AG09319 (cell line): ENCODE measurements around the gene PGPEP1.

ENCODE experiments used
- DNase-seq: peaks from one replicate; pipeline ENCODE4 v3.0.0-alpha.2; 2010; ENCODE audit warnings: low read depth; ENCODE audit errors: extremely low read depth
- TF ChIP-seq, protein P1 (sequence below): IDR thresholded peaks from 2 replicates; pipeline ENCODE4 v1.5.1; 2011; ENCODE audit warnings: low read depth, mild to moderate bottlenecking, inconsistent platforms, low read length, moderate library complexity

Gene PGPEP1

DNA sequence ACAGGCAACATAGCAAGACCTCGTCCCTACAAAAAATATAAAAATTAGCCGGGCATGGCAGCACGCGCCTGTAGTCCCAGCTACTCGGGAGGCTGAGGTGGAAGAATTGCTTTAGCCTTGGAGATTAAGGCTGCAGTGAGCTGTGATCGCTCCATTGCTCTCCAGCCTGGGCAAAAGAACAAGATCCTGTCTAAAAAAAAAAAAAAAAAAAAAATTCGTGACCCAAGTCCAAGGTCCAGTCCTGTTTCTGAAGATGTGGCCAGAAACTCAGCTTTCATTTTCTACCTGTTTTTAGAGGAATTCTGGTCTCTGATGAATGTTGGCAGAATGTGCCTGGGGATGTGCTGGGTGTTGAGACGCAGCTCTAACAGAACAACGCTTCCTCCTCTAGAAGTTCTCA, 1.9 kb upstream of the PGPEP1 start:
- DNase-seq = no peak
- TF ChIP-seq, protein P1, sequence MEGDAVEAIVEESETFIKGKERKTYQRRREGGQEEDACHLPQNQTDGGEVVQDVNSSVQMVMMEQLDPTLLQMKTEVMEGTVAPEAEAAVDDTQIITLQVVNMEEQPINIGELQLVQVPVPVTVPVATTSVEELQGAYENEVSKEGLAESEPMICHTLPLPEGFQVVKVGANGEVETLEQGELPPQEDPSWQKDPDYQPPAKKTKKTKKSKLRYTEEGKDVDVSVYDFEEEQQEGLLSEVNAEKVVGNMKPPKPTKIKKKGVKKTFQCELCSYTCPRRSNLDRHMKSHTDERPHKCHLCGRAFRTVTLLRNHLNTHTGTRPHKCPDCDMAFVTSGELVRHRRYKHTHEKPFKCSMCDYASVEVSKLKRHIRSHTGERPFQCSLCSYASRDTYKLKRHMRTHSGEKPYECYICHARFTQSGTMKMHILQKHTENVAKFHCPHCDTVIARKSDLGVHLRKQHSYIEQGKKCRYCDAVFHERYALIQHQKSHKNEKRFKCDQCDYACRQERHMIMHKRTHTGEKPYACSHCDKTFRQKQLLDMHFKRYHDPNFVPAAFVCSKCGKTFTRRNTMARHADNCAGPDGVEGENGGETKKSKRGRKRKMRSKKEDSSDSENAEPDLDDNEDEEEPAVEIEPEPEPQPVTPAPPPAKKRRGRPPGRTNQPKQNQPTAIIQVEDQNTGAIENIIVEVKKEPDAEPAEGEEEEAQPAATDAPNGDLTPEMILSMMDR = no peak

DNA sequence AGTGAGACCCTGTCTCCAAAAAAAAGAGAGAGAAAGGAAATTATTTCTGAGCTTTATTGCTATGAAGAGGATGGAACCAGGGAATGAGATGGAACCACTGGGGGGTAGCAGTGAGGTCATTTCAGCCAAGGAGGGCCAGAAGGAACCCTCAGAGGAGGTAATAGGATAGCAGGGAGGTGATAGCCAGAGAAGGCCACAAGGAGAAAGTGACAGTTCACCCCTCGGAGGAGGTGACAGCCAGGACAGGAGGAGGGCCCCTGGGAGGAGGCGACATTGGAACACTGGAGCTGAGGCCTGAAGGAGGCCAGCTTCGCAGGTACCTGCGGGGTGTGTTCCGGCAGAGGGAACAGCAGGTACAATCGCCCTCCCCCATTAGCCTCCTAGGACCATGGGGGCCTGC, 675 bp upstream of the PGPEP1 start:
- TF ChIP-seq, protein P1 = peak; percentile 25
- DNase-seq = no peak

DNA sequence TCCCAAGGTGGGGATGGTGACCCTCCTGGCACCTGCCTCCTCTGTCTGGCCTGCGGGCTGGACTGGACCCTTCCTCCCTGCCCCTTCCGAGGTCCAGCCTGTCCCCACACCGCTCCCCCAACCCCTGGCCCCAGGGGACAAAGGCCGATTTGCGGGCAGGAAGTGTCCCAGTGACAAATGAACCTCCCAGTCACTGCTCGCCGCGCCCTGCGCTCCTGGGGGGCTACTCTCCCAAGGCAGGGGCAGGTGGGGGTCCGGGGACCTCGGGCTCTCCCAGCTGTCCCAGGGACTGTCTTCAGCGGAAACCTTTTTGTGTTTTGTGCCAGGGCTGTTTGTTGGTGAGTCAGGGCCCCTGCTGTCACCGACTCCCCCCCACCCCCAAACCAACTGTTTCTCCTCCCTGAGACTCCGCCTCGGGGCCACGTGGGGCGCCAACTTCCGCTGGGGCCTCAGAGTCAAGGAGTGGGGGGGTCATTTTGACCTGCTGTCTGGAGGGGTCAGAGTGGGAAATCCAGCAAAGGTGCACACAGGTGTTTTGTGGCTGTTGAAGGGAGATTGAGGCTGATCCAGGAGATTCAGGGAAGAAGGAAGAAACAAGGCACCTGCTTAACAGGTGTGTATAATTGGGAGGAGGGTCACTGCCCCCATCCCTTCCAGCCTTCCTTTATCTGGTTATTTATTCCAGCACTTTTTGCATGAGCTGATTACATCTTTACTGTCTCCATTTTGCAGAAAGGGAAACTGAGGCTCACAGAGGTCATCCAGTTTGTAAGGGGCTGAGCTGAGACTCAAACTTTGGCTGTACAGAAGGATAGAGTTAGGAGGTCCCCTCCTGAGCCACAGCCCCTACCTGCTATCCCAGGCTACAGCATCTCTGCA, 831 bp downstream of the PGPEP1 start:
- TF ChIP-seq, protein P1 = no peak
- DNase-seq = no peak

DNA sequence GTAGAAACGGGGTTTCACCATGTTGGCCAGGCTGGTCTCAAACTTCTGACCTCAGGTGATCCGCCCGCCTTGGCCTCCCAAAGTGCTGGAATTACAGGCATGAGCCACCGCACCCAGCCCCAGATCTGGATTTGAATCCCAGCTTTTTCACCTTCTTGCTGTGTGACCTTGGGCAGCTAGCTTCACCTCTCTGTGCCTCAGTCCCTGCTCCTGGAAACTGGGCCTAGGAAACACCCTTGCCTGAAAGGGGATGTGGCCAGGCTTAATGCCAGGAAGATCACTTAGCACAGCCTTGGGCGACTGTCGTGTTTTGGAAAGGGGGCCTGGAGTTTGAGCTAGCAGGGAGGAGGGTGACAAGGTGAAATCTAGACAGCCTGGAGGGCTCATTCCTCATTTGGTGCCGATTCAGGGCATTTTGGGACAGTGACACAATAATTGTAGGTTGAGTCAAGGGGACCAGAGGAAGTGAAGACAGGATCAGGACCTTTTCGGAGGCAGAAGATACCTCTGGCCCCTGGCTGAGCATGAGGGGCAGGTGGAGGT, 1.8 kb downstream of the PGPEP1 start:
- no peak for DNase-seq
- TF ChIP-seq, protein P1 = no peak

DNA sequence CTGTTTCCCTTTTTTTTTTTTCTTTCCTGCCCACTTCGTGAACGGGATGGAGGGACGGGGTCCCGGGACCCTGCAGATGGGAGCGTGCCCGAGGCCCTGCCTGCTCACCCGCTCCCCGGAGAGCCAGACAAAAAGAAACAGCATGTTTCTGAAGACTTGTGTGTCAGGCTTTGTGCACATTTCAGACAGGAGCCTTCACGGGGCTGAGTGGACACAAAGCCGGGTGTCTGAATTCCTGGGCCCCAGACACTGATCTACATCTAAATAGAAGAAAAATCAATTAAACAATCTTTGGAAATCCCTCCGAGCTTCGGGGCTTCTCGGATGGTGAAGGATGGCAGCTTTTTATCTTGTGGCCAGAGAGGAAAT, 4.2 kb downstream of the PGPEP1 start:
- no peak for DNase-seq
- TF ChIP-seq, protein P1 = no peak

DNA sequence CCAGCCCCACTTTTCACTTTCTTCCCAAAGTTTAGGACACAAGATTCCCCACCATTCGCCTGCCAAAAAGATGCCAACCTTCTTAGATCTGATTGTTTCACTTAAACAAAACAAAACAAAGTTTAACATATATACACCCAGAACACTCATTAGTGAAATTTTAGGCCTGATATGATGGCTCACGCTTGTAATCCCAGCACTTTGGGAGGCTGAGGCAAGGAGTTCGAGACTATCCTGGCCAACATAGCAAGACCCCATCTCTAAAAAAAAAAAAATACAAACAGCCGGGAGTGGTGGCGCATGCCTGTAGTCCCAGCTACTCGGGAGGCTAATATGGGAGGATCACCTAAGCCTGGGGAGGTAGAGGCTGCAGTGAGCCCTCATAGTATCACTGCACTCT, 4.9 kb downstream of the PGPEP1 start:
- DNase-seq = no peak
- TF ChIP-seq, protein P1 = no peak

DNA sequence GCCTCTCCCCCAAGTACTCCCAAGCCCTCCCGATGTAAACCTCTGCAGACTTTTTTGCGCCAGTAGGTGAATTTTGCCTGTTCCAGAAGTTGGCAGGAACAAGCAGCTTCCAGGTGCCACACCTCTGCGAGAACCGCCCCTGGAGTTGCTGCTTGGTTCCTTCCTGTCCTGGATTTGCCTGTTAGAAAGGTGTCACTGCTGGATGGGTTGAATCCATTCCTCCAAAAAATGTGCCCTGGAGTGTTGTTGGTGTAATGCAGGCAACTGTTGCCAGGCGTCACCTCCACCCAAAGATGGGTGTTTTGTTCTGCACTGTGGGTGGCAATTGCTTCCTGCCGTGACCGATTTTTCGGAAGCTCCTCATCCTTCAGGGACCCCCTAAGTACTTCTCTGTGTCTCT, 5.7 kb downstream of the PGPEP1 start:
- no peak for DNase-seq
- TF ChIP-seq, protein P1 = no peak
